Measurements from ENCODE around the gene UBA1. TPM values are rescaled to one million over a fixed set of nuclear protein-coding genes. Genes with fewer than 3 reads are reported as not detected.

Gene UBA1
- total and polyA plus RNA-seq, 2 of the 8 experiments (the other 6 are each of a cell fraction or from before 2014, with no cell fraction given) = 313 to 458 TPM

- WGBS, 2 experiments (ENCODE audit: extremely low coverage in 1 of 2, insufficient coverage in 1 of 2, insufficient read length in 1 of 2, insufficient replicate concordance in 2 of 2, low coverage in 1 of 2, low lambda C conversion rate in 2 of 2, missing lambda C conversion rate in 1 of 2) = 98% methylated on average over 9 of the region's 12 CpGs; no CpG with 5 or more reads in 1 of the 2 experiments
- POLR2A ChIA-PET (ENCODE audit: partially characterized antibody) = interaction anchor here (1.0 to 1.6 kb wide), 7 partner anchors 10 to 162 kb away, joined by 3 to 11 read pairs (median 3); partner anchors contain the start of gene CDK16
- no peak overlapping the region for H4K5ac ChIP-seq (ENCODE audit: insufficient read length, low read depth, low read length)
- TF ChIP-seq ATF2 (IDR thresholded peaks at IDR 0.05; ENCODE audit: low read length) (no peak), SAP30 (IDR thresholded peaks at IDR 0.05; ENCODE audit: insufficient read depth, insufficient replicate concordance, low read length) (no peak), BACH1 (IDR thresholded peaks at IDR 0.05; ENCODE audit: low read length) (no peak), RBBP5 (IDR thresholded peaks at IDR 0.05; ENCODE audit: borderline replicate concordance, low read depth, low read length) (no peak), EGR1 (IDR thresholded peaks at IDR 0.05; ENCODE audit: borderline replicate concordance, low read depth, low read length) (no peak), RAD21 (IDR thresholded peaks at IDR 0.05 in 1 of 2, conservative IDR thresholded peaks at IDR 0.05 in 1 of 2; ENCODE audit: low read depth in 2 of 2, low read length in 2 of 2) (no peak), EP300 (IDR thresholded peaks at IDR 0.05; ENCODE audit: borderline replicate concordance in 1 of 2, low read depth in 2 of 2, low read length in 2 of 2) (no peak), RNF2 (IDR thresholded peaks at IDR 0.05; ENCODE audit: borderline replicate concordance, low read depth, low read length, missing control alignments, poor library complexity, severe bottlenecking) (no peak), SP2 (IDR thresholded peaks at IDR 0.05; ENCODE audit: low read length) (no peak)
Observed at GRCh38 chrX:47228550-47229270, 35.1 kb downstream of the UBA1 start.

More at GRCh38 chrX:47228550-47229270, 35.1 kb downstream of the UBA1 start:
- Histone ChIP-seq H3K23ac (ENCODE audit: insufficient read length) (no peak overlapping the region), H3K79me2 (ENCODE audit: control insufficient read depth in 1 of 2, insufficient read depth in 2 of 2, low read length in 2 of 2) (peaks cover 0 to under 1% of the 10 kb centered on the region in 2 experiments; a peak in 2 of 4 replicates), H4K91ac (replicated peaks; ENCODE audit: insufficient read length, low read length) (no peak overlapping the region), H2AK5ac (ENCODE audit: low read depth, low read length) (no peak overlapping the region), H3K4ac (replicated peaks; ENCODE audit: insufficient read length, low read depth, low read length) (no peak overlapping the region), H2BK20ac (ENCODE audit: low read length) (no peak overlapping the region), H3K36me3 (ENCODE audit: control insufficient read depth in 2 of 4, insufficient read depth in 4 of 4, low read length in 3 of 4) (peaks cover 9 to 49% (median 36%) of the 10 kb centered on the region in 4 experiments; a peak in 7 of 8 replicates), H3K23me2 (ENCODE audit: low read depth, low read length) (no peaks in the 10 kb centered on the region), H3K9ac (replicated peaks in 1 of 4; ENCODE audit: extremely low read depth in 1 of 4, low read depth in 3 of 4, low read length in 3 of 4) (no peak overlapping the region), H2BK120ac (replicated peaks; ENCODE audit: low read depth, low read length) (no peak overlapping the region), H3K4me1 (replicated peaks in 1 of 4; ENCODE audit: control insufficient read depth in 3 of 4, insufficient read depth in 4 of 4, low read length in 3 of 4) (peaks cover 0 to 7% (median 5%) of the 10 kb centered on the region in 4 experiments; a peak in 3 of 7 replicates), H3K56ac (replicated peaks; ENCODE audit: insufficient read length, low read depth, low read length) (no peak overlapping the region), H3K14ac (ENCODE audit: insufficient read length) (no peak overlapping the region), H2BK15ac (ENCODE audit: low read length) (no peak overlapping the region), H4K8ac (ENCODE audit: extremely low read depth, insufficient read depth, low read length) (no peak overlapping the region), H3K4me2 (ENCODE audit: insufficient read depth in 1 of 2, low read depth in 2 of 2, low read length in 2 of 2) (no peak overlapping the region), H3K27me3 (replicated peaks in 1 of 4; ENCODE audit: control insufficient read depth in 3 of 4, extremely low read depth in 1 of 4, insufficient read depth in 3 of 4, low read length in 3 of 4) (no peaks in the 10 kb centered on the region), H2BK5ac (ENCODE audit: low read depth, low read length) (no peak overlapping the region), H3K18ac (ENCODE audit: extremely low read depth, low read length) (no peak overlapping the region), H3K9me3 (ENCODE audit: insufficient read depth in 2 of 2, low read depth in 1 of 2, low read length in 1 of 2) (no peaks in the 10 kb centered on the region), H3K27ac (ENCODE audit: low read depth, low read length) (no peak overlapping the region), H3K79me1 (ENCODE audit: low read depth, low read length) (no peaks in the 10 kb centered on the region), H2BK12ac (ENCODE audit: low read depth, low read length) (no peak overlapping the region), H3K4me3 (ENCODE audit: extremely low read depth in 1 of 4, insufficient read depth in 2 of 4, low read depth in 3 of 4, low read length in 4 of 4) (no peak overlapping the region), H4K20me1 (replicated peaks in 1 of 2; ENCODE audit: control insufficient read depth in 1 of 2, insufficient read depth in 2 of 2, low read length in 2 of 2) (peaks cover 0 to 3% of the 10 kb centered on the region in 2 experiments), H2AFZ (ENCODE audit: low read length) (no peak overlapping the region)
- DNase-seq (ENCODE audit: low read depth in 1 of 2, low spot score in 2 of 2) = no peak
- FAIRE-seq = no peak
- CTCF ChIA-PET (ENCODE audit: partially characterized antibody) = interaction anchor here (0.7 to 1.0 kb wide), 2 partner anchors 13 to 156 kb away, joined by 3 read pairs; no protein-coding TSS in a partner anchor

All from H1 (cell line).